Measurements from ENCODE around the gene CAMK4. TPM values are rescaled to one million over a fixed set of nuclear protein-coding genes. Genes with fewer than 3 reads are reported as not detected.

The CAMK4 gene
- total RNA-seq, 4 donors from 2014 or later, result 0.66 to 5.5 (median 2.8) TPM

DNA sequence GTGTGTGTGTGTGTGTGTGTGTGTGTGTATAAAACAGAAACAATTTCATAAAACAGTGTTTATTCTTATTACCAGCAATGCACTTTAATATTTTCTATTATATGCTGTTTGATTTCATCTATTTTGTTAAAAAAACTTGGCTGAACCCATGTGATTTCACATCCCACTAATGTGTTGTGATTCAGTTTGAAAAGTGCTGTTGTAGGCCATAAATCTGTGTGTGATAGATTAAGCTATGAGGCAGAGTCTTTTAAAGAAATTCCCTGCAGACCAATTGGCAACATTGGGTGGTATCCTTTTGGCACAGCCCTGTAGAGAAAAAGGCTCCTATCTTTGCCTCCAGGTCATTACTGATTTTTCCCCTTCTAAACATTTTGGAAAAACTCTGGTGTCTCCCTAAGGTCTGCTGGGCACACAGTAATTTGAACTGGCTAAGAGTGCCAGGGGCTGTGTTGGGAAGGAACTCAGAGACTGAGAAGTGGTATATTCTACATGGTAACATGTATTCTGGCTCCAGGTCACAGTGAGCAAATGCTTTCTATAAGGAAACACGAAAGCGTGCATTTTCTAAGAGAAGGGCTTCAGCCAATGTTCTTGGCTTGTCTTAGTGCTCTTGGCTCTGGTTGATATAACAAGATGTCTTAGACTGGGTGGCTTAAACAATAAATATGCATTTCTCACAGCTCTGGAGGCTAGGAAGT is 4.5 kb downstream of the CAMK4 start:
- H3K27ac ChIP-seq, result peak overlapping the region in 1 of 4 donors; percentile 46
- no peaks in the 10 kb centered on the region for H3K9me3 ChIP-seq
- peaks cover 0 to 14% (median 4%) of the 10 kb centered on the region in 4 donors for H3K4me1 ChIP-seq
- peaks cover 0 to 10% of the 10 kb centered on the region in 2 donors for H3K27me3 ChIP-seq
- WGBS, 2 donors, result 86 to 98% methylated on average over 2 of the region's 2 CpGs
- no peaks in the 10 kb centered on the region for H3K36me3 ChIP-seq
- TF ChIP-seq POLR2A (IDR thresholded peaks at IDR 0.05) (no peak), EP300 (IDR thresholded peaks at IDR 0.05) (no peak)
- TF ChIP-seq, protein P1, sequence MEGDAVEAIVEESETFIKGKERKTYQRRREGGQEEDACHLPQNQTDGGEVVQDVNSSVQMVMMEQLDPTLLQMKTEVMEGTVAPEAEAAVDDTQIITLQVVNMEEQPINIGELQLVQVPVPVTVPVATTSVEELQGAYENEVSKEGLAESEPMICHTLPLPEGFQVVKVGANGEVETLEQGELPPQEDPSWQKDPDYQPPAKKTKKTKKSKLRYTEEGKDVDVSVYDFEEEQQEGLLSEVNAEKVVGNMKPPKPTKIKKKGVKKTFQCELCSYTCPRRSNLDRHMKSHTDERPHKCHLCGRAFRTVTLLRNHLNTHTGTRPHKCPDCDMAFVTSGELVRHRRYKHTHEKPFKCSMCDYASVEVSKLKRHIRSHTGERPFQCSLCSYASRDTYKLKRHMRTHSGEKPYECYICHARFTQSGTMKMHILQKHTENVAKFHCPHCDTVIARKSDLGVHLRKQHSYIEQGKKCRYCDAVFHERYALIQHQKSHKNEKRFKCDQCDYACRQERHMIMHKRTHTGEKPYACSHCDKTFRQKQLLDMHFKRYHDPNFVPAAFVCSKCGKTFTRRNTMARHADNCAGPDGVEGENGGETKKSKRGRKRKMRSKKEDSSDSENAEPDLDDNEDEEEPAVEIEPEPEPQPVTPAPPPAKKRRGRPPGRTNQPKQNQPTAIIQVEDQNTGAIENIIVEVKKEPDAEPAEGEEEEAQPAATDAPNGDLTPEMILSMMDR (IDR thresholded peaks at IDR 0.05), result no peak
- no peak overlapping the region for H3K4me3 ChIP-seq
- DNase-seq (ENCODE audit: low spot score in 2 of 2), result no peak

DNA sequence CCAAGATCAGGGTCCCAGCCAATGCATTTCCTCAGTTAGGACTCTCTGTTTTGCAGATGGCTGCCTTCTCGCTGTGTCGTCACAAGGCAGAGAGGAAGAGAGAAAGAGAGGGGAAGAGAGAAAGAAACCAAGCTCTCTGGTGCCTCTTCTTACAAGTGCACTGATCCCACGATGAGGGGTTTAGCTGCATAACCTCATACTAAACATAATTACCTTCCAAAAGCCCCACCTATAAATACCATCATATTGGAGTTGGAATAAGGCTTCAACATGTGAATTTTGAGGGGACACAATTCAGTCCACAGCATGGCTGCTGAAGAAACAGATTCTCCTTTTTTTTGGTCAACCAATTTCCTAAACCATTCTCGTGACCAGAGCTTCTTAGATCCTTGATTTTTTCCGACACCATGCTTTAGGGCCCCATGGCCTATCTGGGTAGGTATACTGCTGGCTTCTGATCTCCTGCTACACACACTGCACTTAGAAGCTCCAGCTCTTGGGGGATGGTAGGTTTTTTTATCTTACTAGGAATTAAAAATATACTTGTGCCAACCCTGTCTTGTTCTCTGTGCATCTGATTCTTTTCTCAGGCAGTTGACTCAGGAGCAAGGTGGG is 5.1 kb downstream of the CAMK4 start:
- H3K36me3 ChIP-seq, result no peaks in the 10 kb centered on the region
- H3K4me3 ChIP-seq, result no peak overlapping the region
- H3K4me1 ChIP-seq, result peaks cover 0 to 9% (median 2%) of the 10 kb centered on the region in 4 donors
- 88 to 91% methylated on average over 5 of the region's 5 CpGs for WGBS, 2 donors
- no peak for DNase-seq (ENCODE audit: low spot score in 2 of 2)
- H3K27ac ChIP-seq, result peak overlapping the region in 1 of 4 donors; percentile 46
- H3K9me3 ChIP-seq, result no peaks in the 10 kb centered on the region
- peaks cover 0 to 10% of the 10 kb centered on the region in 2 donors for H3K27me3 ChIP-seq
- TF ChIP-seq POLR2A (IDR thresholded peaks at IDR 0.05) (no peak), EP300 (IDR thresholded peaks at IDR 0.05) (no peak)
- TF ChIP-seq, protein P1 (IDR thresholded peaks at IDR 0.05), result no peak

DNA sequence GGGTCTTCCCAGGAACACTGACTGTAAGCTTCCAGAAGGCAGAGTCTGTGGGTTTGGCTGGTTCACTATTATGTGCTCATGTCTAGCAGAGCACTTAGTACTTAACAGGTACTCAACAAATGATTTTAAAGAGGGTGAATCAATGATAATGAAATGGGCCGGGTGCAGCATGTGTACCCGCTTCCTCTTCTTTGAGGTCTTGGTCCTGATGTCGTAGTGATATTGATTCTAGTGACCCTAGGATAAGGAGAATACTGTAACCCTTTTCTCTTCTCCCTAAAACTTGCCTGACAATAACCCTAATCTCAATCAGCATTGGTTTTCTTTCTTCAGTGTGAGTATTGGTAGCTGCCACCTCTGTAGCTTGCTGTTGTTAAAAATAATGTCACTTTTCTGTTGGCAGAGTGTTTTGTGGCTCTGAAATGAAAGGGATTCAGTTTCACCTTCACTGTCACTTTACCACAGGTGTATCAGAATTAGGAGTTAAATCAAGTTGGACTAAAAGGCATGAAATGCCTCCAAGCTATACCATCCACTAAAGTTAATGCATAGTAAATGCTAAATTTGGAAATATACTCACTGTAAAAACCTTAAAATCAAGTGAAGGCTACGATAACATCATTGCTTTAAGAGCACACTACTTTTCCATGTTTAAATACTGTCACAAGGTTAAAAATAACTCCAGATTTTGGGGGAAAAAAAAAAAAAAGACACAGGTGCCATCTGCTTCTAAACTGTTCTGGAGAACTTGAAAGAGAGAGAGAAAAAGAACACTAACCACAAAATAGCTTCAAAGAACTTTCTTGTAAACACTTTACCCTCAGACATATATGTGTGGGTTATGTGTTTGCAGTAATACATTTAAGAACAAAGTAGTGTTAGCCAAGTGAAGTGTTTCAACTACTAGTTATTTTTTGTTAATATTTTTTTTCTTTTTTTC is 6.0 kb downstream of the CAMK4 start:
- H3K27ac ChIP-seq, result peak overlapping the region in 1 of 4 donors; percentile 46
- no peaks in the 10 kb centered on the region for H3K9me3 ChIP-seq
- H3K4me1 ChIP-seq, result peaks cover 0 to 4% (median under 1%) of the 10 kb centered on the region in 4 donors
- H3K36me3 ChIP-seq, result no peaks in the 10 kb centered on the region
- DNase-seq (ENCODE audit: low spot score in 2 of 2), result no peak
- H3K4me3 ChIP-seq, result no peak overlapping the region
- peaks cover 0 to 10% of the 10 kb centered on the region in 2 donors for H3K27me3 ChIP-seq
- no peak for TF ChIP-seq EP300 (IDR thresholded peaks at IDR 0.05)
- 84 to 88% methylated on average over 4 of the region's 4 CpGs for WGBS, 2 donors

DNA sequence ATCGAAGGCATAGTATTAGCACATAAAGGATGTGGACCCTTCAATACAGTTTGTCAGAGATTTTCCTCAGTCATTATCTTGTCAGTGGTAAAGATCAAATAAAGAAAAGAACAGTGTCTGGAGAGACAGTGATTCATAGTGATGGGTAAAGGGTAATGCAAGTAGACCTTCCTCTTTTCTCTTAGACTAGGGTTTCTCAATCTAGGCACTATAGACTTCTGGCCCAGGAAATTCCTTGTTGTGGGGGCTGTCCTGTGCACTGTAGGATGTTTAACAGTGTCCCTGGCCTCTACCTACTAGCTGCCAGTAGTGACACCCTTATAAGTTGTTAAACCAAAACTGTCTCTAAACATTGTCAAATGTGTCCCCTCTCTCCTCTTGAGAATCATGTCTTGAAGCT is 6.9 kb downstream of the CAMK4 start:
- TF ChIP-seq EP300 (IDR thresholded peaks at IDR 0.05) (no peak), POLR2A (IDR thresholded peaks at IDR 0.05) (no peak)
- TF ChIP-seq, protein P1 (IDR thresholded peaks at IDR 0.05), result no peak
- Histone ChIP-seq H3K27ac (no peak overlapping the region), H3K36me3 (no peaks in the 10 kb centered on the region), H3K27me3 (peaks cover 0 to 8% of the 10 kb centered on the region in 2 donors), H3K4me3 (no peak overlapping the region), H3K9me3 (no peaks in the 10 kb centered on the region), H3K4me1 (peaks cover 0 to 4% (median 0%) of the 10 kb centered on the region in 4 donors)
- 88 to 94% methylated on average over 1 of the region's 1 CpG for WGBS, 2 donors
- DNase-seq (ENCODE audit: low spot score in 2 of 2), result no peak

DNA sequence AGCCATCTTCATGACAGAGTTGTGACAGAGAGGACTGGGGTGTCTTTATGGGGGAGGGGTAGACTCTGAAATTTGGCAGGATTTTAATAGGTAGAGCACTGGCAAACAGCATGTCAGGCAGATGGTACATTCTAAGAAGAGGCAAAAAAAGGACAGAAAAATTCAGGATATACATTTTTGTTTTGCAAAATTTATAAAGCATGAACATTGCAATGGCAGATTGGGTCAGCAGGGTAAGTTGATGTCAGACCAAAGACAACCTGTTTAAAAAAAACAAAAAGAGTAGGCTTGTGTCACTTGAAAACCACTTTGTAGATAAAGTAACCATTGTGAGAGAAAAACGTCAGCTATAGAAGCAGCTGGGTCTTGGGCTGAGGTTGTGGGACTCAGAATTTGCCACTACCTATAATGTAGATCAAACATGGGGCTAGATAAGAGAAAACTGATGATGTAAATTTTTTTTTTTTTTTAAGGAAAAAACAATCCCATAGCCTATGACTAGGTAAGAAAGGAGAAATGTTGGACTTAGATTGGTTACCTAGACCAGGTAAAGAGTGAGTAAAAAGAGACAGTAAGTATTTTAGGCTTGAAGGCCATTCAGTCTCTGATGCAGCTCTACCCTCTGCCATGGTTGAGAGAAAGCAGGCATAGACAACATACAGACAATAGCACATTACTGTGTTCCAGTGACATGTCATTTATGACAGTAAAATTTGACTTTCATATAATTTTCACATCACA is 8.3 kb downstream of the CAMK4 start:
- 43 to 47% methylated on average over 1 of the region's 1 CpG for WGBS, 2 donors
- Histone ChIP-seq H3K36me3 (no peaks in the 10 kb centered on the region), H3K4me1 (peaks cover 0 to 4% (median 0%) of the 10 kb centered on the region in 4 donors), H3K27ac (no peak overlapping the region), H3K9me3 (no peaks in the 10 kb centered on the region), H3K4me3 (no peak overlapping the region), H3K27me3 (no peaks in the 10 kb centered on the region)
- no peak for TF ChIP-seq POLR2A (IDR thresholded peaks at IDR 0.05)
- no peak for TF ChIP-seq EP300 (IDR thresholded peaks at IDR 0.05)
- TF ChIP-seq, protein P1 (IDR thresholded peaks at IDR 0.05), result no peak
- no peak for DNase-seq (ENCODE audit: low spot score in 2 of 2)

All from tibial nerve (tissue), 4 donors.